D341Med (cell line): ENCODE results near the gene TMEM235.
"Not testable (repeated sequence)": the region's sequence is repeated elsewhere in the genome, so short reads cannot be mapped to it uniquely, and the experiment has no call there.

Experiments
- DNase-seq: peaks from one replicate; pipeline ENCODE4 v3.0.0; 2012; ENCODE audit warnings: low spot score

The TMEM235 gene

GRCh38 chr17:78219396-78220150 lies 11.9 kb upstream of the TMEM235 start:
- no peak for DNase-seq

- no peak for DNase-seq
Measured at GRCh38 chr17:78223061-78223460, 8.4 kb upstream of the TMEM235 start.

GRCh38 chr17:78223765-78224164 lies 7.7 kb upstream of the TMEM235 start:
- no peak for DNase-seq

- peak; percentile 85 for DNase-seq
Measured at GRCh38 chr17:78224231-78225087, 7.0 kb upstream of the TMEM235 start.

- no peak for DNase-seq
Measured at GRCh38 chr17:78225088-78225865, 6.2 kb upstream of the TMEM235 start.

GRCh38 chr17:78226055-78226758 lies 5.2 kb upstream of the TMEM235 start:
- DNase-seq, result no peak

GRCh38 chr17:78226759-78227454 lies 4.5 kb upstream of the TMEM235 start:
- DNase-seq, result no peak

GRCh38 chr17:78227455-78227916 lies 3.9 kb upstream of the TMEM235 start:
- DNase-seq, result peak; percentile 91

GRCh38 chr17:78228176-78228575 lies 3.3 kb upstream of the TMEM235 start:
- DNase-seq, result no peak

- no peak for DNase-seq
Measured at GRCh38 chr17:78230252-78230962, 1.0 kb upstream of the TMEM235 start.

GRCh38 chr17:78231991-78232858 lies 794 bp downstream of the TMEM235 start:
- DNase-seq, result no peak

GRCh38 chr17:78232859-78233173 lies 1.4 kb downstream of the TMEM235 start:
- no peak for DNase-seq

GRCh38 chr17:78233678-78234077 lies 2.2 kb downstream of the TMEM235 start:
- no peak for DNase-seq

- DNase-seq, result no peak
Measured at GRCh38 chr17:78234261-78234865, 2.9 kb downstream of the TMEM235 start.

GRCh38 chr17:78235022-78235421 lies 3.6 kb downstream of the TMEM235 start:
- DNase-seq, result not testable (repeated sequence)

- no peak for DNase-seq
Measured at GRCh38 chr17:78235885-78236284, 4.5 kb downstream of the TMEM235 start.

- DNase-seq, result no peak
Measured at GRCh38 chr17:78236362-78237127, 5.1 kb downstream of the TMEM235 start.

GRCh38 chr17:78237401-78238012 lies 6.1 kb downstream of the TMEM235 start:
- DNase-seq, result no peak
